Caki2 (cell line): ENCODE measurements around the gene PRMT2. TPM values are rescaled to one million over a fixed set of nuclear protein-coding genes. Genes with fewer than 3 reads are reported as not detected.

Experiments used
- DNase-seq: peaks from one replicate; pipeline ENCODE4 v3.0.0-alpha.2; 2015; ENCODE audit warnings: low read depth
- in situ Hi-C: cut with HindIII; loops from 2 replicates; pipeline ENCODE4 v1.10.0; 2016; ENCODE audit warnings: low sequenced_read_pairs, low pct_unique_long_range_greater_than_20kb, mixed read lengths
- total RNA-seq: library from RNA; depleted of rRNA; stranded (reverse); fragments of >200 nt; shearing (Covaris generic); gene quantifications from 2 replicates; pipeline ENCODE4 v1.2.3, GENCODE V29; 2014; ENCODE audit warnings: low replicate concordance; rRNA removed

The PRMT2 gene
- total RNA-seq = 121 and 157 TPM in 2 replicates

DNA sequence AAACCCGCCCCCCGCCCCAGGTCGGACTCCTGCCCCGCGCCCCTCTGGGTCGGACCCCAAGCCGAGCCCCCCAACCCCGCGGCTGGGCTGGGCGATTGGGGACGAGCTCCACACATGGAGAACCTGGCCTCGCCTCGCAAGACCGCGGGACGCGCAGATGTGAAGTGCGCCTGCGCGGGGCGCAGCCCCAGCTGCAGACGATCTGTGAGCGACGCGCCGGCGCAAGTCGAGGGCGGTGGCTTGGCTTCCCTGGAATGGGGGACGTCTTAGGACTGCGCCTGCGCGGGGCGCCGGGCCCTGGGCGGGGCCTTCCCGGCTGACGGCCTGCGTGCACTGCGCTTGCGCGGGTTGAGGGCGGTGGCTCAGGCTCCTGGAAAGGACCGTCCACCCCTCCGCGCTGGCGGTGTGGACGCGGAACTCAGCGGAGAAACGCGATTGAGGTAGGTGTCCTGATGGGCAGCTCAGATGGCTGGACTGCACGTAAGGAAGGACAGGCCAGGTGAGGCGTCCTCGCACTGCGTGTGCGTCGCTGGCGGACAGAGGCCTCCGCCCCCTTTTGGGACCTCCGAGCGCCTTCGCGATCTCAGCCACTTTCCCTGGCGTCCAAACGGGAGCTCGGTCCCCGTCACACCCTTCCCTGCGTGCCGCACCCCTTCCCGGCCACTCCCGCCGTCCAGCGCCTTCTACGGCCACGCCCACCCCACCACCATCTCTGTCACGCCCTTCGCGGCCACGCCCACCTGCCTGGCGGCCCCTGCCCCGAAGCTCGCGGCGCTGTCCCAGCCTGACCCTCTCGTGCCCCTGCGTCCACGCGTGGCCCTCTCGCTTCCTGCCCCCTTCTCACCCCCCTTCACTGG, at the start of gene PRMT2:
Gene PRMT2, plus strand, starts transcription at position 351 of the 857 bp plus-strand sequence. CDS start 1,278 bp downstream, outside the sequence.
- in situ Hi-C loops = no loop called here
- DNase-seq = peak; percentile 96

DNA sequence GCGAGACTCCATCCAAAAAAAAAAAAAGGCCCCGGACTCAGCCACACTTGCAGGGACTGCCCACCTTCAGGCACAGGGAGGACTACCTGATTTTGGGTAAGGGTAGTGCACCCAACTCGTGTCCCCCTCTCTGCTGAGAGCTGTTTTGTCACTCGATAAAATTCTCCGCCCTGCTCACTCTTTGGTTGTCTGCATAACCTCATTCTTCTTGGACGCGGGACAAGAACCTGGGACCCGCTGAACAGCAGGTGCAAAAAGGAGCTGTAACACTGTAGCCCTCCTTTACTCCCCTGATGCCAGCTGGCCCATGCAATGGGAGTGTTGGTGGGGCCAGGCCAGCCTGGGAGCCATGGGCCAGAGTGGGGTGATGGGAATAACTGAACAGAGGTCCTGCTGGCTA, 41.2 kb upstream of the PRMT2 start:
- DNase-seq = peak; percentile 8
- in situ Hi-C loops = no loop called here

DNA sequence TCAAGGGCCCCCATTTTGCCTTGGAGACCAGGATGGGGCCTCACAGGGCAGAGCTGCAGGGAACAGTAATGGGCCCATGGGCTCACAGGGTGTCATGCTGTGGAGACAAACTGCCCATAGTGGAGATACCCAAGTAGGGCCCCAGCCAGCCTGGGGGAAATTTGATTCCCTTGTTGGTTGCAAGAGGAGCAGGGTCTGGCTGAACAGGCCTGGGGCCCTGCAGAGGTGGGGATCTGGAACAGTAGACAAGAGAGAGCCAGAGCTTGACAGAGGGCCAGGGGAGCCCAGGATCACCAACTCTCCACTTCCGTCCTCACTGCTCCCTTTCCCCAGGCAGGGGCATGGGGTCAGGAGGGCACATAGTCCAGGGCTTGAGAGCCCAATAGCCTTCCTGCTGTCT, 39.3 kb upstream of the PRMT2 start:
- in situ Hi-C loops = no loop called here

DNA sequence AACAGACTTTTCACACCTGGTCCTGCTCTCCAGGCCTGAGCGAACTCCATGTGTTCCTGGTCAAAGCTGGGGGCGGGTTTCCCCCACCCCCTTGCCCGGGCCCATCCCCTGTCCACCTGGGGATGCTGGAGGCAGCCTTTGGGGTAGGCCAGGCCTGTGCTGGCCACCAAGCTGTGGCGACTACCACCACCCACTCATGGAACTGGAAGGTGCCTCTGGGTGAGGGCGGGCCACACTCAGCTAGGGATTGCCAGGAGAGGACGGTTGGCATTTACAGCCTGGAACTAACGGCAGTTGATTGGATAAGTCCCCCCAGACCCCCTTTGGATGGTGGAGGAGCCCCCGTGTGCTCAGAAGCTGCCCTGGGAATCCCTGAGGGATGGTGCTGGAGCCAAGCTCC, 38.4 kb upstream of the PRMT2 start:
- no peak for DNase-seq
- in situ Hi-C loops = no loop called here

More for the DNA sequence above, 39.3 kb upstream of the PRMT2 start:
- no peak for DNase-seq

DNA sequence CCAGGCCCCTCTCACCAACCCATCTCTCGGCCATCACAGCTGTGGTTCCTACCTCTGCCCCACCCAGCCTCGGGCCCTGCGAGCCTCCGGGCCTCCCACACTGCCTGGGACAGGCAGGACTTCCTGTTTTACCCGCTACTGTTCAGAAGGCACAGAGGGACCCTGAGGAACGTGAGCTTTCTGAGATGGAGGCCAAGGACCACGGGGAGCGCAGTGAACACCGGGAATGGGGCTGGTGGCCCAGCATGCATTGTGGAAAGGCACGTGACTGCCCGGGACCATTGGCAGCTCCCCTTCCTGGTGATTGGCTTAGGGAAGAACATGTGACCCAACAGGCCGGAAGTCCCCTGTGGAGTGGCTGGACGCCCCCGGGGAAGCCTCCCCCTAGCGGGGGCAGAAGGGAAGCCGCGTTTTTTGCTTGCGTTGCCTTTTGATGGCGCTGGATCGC, 37.6 kb upstream of the PRMT2 start:
- in situ Hi-C loops = no loop called here
- DNase-seq = no peak

DNA sequence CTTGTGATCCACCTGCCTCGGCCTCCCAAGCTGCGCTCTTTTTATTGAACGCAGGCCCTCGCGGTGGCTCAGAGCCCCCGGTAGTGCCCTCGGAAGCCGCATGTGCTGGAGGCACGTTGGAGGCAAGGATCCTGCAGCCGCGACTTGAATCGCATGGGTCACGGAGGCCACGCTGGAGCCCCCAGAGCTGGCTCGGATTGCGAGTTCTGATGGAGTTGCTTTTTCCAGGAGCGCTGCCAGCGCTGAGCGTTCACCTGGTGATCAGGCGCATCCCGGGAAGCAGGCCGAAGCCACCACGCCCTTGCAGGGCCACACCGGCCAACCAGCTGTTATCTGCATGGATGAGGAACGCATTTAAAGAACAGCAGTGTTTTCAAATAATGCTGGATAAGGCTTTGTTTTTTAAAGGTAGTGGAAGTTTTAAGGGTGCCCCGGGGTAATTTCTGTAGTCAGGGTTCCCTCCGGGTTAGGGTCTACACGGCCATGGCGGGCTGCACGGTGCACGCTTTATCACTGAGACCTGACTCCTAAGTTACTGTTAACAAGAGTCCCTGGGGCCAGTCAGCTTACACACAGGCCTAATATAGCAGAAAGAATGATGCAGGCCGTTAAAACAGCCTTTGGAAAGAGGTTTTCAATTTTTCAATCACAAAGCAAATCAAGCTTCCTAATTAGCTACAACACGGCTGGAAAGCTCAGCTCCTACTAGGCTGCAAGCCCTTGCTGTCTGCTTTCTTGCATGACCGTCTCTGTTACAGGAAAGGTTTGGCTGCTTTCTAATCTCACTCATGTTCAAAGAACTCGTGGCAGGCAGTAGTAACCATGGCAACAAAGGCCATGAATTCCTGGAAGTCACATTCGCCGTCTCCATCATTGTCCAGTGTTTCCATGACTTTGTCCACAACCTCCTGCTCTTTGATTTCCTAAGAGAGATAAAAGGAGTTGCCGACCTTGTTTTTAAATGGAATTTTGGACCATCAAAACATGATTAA, 36.6 kb upstream of the PRMT2 start:
- in situ Hi-C loops = no loop called here
- DNase-seq = peak; percentile 6

DNA sequence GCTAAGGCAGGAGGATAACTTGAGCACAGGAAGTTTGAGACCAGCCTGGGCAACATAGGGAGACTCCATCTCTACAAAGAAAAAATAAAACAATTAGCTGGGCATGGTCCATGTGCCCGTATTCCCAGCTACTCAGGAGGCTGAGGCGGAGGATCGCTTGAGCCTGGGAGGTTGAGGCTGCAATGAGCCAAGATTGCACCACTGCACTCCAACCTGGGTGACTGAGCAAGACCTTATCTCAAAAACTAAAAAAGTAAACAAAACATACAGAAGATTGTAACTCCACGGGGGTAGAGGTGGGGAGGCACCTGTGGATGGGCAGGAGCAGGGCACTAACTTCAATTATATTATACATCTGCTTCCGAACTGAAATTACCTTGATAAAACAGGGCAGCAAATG, 35.2 kb upstream of the PRMT2 start:
- in situ Hi-C loops = no loop called here

GRCh38 chr21:46600978-46601377, 34.5 kb upstream of the PRMT2 start:
- in situ Hi-C loops = no loop called here
- DNase-seq = no peak

More for the DNA sequence above, 35.2 kb upstream of the PRMT2 start:
- no peak for DNase-seq

DNA sequence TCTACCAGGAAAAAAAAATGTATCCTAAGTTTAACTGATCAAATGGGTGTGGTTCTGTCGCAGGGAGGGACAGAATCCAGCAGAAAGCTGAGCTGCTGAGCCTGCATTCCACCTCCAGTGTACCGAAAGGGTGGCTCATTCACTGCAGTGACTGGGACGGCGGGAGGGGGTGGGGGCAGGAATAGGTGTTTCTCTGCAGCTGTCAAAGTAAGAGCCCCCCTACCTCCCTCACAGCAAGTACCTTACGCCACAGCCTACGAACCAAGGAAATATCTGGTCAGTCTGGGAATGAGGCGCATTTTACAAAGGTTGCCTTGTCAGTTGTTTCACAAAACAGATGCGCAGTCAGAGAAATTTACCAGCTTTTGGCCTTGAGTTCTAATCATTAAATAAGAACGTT, 32.2 kb upstream of the PRMT2 start:
- in situ Hi-C loops = no loop called here
- DNase-seq = no peak

DNA sequence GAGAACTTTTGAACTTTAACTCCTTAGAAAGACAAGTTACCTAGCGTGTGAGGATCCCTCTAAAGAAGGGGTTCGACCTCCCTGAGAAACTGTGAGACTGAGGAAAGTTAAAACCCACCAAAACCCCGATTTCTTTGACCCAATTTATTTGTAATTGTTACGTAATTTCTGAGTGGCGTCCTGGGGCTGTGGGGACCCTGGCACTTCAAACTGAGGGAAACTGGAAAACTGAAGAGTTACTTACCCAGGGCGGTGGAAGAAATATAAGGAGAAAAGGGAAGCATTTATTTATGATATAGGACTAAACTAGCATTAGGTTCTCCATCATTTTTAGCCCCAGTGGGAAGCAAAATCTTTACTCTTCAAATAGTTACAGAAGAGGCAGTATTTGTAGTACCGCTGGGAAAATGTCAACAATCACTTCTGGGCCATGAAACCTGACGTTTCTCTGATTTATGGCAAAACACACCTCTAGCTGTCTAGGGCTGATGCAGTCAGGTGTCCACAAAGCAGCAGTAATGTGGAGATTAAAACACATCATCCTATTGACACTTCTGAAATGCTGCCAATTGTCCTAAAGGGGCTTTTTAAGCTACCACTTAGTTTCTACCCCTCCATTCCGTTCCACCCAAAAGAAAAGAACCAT, 31.0 kb upstream of the PRMT2 start:
- in situ Hi-C loops = no loop called here
- no peak for DNase-seq

- no peak for DNase-seq
- in situ Hi-C loops = no loop called here
Observed at GRCh38 chr21:46604975-46605766, 30.3 kb upstream of the PRMT2 start, which contains the start of gene S100B. Gene S100B (minus strand): TSS chr21:46605082. CDS start chr21:46602415, 2,667 bp downstream.

GRCh38 chr21:46605767-46606426, 29.6 kb upstream of the PRMT2 start:
- in situ Hi-C loops = no loop called here
- no peak for DNase-seq

- in situ Hi-C loops = no loop called here
- no peak for DNase-seq
Observed at GRCh38 chr21:46606427-46606813, 29.1 kb upstream of the PRMT2 start.

- DNase-seq = no peak
- in situ Hi-C loops = no loop called here
Observed at GRCh38 chr21:46607636-46608035, 27.8 kb upstream of the PRMT2 start.

DNA sequence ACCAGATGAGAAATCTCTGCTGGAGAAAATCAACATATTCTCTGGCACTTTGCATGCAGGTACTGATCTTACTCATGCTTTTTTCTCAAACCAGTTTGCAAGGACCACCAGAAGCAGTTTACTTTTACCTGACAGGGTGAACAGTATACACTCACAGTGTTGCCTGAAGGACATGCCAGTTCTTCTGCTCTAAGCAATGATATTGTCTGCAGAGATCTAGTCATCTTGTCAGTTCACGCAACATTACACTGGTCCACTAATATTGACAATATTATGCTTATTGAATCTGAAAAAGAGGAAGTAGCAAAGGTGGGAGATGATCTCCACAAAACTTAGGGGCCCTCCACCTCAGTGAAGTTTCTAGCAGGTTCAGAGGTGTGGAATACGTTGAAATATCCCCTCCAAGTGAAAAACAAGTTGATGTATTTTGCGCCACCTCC, 26.8 kb upstream of the PRMT2 start:
- no peak for DNase-seq
- in situ Hi-C loops = no loop called here

DNA sequence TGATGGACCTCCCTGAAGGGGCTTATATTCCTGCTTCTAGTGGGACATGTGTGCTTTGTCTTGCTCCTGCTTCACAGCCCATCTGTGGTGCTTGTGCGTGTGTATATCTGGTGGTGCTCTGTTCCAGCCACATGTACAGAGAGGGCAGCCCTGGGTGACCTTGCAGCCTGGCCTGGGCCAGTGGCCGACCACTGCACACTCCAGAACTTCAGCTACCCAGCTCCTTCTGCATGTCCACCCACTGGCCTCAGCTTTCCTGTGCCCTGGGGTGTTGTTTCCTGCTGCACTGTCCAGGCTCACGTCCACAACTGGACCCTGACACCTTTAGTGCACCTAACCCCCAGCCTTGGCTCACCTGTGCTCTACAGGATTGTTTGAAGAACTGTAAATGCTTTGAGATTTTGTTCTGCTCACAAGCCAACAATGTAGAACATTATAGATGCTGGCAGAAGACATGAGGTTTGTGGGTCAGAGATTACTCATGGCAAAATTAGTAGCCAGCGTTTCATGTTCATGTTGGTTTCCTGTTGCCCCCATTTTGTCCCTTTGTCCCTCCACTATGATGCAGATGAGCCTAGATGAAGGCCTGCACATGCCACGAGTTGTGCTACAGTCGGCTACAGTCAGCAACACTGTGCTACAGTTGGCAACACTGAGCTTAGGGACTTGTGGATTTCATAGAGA, 25.3 kb upstream of the PRMT2 start:
- no peak for DNase-seq
- in situ Hi-C loops = no loop called here

DNA sequence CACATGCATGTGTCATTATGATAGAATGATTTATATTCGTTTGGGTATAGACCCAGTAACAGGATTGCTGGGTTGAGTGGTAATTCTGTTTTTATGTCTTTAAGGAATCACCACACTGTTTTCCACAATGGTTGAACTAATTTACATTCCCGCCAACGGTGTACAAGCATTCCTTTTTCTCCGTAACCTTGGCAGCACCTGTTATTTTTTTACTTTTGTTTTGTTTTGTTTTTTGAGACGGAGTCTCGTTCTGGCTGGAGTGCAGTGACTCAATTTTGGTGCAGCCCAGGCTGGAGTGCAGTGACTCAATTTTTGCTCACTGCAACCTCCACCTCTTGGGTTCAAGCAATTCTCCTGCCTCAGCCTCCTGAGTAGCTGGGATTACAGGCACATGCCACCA, 22.1 kb upstream of the PRMT2 start:
- DNase-seq = no peak
- in situ Hi-C loops = no loop called here
